GM19452 (cell line): ENCODE measurements around the gene PEX26.
"Not testable (repeated sequence)": the region's sequence is repeated elsewhere in the genome, so short reads cannot be mapped to it uniquely, and the experiment has no call there.

Source experiments
- ATAC-seq: cut with Tn5 transposase; IDR thresholded peaks from one replicate; pipeline ENCODE4 v1.9.1; 2021; ENCODE audit not compliant: unreplicated experiment

Gene PEX26

DNA sequence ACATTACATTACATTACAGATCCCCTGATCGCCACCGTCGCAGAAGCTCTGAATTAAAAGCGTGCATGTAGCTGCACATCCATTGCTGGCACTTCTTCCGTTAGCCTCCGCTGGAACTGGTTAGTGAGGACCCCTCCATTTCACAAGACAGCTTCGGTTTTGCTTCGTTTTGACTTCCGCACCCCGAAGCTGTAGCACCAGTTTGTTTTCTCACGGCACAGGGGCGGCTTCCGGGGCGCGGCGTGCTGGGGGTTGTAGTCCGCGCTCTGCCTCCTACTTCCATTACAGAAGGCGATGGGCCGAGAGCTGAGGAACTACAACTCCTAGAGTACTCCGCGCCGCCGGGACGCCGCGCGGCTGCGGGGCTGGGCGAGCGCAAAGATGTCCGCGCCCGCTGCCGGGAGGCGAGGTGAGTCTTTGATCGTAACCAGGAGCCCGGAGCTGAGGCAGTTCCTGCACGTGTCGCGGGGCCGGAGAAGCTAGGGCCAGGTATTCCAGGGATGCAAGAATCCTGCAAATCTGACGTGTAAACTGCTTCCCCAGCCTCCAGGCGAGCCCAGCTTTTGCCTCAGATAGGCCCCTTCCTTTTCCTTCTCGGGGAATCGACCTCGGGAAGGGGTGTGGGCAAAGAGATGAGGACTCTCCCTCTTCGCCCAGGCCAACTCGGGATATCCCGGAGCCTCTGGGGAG is at the start of gene PEX26:
Gene PEX26, plus strand, starts transcription at position 352 of the 690 bp plus-strand sequence. CDS start 387 bp downstream, outside the sequence.
- ATAC-seq: peak; percentile 93

- no peak for ATAC-seq
Measured at GRCh38 chr22:18028817-18029527, 48.8 kb upstream of the PEX26 start.

GRCh38 chr22:18029686-18030267 is 48.0 kb upstream of the PEX26 start:
- no peak for ATAC-seq

- no peak for ATAC-seq
Measured at GRCh38 chr22:18031695-18032454, 45.9 kb upstream of the PEX26 start.

GRCh38 chr22:18032455-18033101 is 45.2 kb upstream of the PEX26 start:
- no peak for ATAC-seq

DNA sequence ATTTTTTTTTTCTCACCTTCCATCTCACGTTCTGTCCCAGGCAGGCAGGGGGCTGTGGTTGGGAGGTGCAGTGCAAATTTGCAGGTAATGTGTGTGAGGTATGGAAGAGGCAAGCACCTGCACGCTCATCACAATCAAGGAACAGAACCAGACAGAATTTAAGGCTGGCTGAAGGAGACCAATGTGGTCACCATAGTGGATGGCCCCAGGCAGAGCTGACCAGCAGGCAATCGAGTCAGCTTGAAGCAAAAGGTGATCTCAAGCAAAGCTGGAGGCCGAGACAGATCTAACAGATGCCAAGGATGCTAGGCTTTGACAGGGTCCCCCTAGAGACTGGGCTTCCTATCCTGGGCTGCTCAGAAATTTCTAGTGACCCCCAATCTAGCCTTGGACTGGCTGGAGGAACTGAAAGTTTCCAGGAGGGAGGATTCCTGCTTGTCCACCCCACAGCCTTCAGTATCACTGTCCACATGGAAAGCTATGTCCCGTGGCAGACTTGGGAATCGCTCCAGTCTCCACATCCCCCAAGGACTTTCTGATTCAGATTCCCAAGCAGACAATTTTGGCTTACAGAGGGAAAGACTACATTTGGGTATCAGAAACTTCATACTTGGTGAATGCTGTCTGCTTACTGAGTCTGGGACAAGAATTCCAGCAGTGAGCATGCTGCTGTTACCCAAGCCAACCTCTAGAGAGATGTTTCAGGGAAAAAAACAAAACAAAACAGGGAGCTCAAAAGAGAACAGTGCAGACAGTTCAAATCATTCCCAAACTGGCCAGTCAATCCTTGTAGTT is 44.4 kb upstream of the PEX26 start:
- ATAC-seq: no peak

GRCh38 chr22:18034076-18034475 is 43.7 kb upstream of the PEX26 start:
- ATAC-seq: no peak

DNA sequence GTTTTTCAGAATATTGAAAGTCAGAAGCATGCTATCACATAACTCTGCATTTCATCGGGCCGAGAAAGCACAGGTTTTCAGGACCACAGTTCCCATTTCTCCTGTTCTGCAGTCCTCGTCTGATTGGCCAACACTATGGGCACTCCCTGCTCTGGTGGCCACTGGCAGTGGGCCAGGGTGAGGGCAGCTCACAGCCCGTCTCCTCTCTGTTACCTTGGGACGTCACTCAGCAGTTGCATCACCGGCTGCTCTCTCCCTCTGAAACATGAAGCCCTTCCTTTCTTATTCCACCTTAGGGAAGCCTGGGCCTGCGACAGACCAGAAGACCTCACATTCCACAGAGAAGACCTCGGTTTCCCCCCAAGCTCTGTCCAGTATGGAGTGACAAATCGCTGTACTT is 42.0 kb upstream of the PEX26 start:
- ATAC-seq: no peak

DNA sequence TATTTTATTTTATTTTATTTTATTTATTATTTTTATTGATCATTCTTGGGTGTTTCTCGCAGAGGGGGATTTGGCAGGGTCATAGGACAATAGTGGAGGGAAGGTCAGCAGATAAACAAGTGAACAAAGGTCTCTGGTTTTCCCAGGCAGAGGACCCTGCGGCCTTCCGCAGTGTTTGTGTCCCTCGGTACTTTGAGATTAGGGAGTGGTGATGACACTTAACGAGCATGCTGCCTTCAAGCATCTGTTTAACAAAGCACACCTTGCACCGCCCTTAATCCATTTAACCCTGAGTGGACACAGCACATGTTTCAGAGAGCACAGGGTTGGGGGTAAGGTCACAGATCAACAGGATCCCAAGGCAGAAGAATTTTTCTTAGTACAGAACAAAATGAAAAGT is 36.9 kb upstream of the PEX26 start:
- ATAC-seq: not testable (repeated sequence)

DNA sequence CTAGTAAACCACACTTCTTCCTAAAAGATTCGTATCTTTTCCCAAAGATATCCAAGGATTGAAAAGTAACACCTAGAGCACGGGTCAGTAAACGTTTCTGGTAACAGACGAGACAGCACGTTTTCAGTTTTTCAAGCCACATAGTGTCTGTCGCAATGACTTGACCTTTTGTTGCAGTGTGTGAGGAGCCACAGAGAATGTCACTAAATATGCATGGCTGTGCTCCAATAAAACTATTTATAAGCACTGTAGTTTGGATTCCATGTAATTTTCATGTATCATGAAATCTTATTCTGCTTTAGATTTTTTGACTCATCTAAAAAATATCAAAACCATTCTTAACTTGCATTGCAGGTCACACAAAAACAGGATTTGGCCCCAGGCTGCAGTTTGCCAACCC is 35.1 kb upstream of the PEX26 start:
- no peak for ATAC-seq

DNA sequence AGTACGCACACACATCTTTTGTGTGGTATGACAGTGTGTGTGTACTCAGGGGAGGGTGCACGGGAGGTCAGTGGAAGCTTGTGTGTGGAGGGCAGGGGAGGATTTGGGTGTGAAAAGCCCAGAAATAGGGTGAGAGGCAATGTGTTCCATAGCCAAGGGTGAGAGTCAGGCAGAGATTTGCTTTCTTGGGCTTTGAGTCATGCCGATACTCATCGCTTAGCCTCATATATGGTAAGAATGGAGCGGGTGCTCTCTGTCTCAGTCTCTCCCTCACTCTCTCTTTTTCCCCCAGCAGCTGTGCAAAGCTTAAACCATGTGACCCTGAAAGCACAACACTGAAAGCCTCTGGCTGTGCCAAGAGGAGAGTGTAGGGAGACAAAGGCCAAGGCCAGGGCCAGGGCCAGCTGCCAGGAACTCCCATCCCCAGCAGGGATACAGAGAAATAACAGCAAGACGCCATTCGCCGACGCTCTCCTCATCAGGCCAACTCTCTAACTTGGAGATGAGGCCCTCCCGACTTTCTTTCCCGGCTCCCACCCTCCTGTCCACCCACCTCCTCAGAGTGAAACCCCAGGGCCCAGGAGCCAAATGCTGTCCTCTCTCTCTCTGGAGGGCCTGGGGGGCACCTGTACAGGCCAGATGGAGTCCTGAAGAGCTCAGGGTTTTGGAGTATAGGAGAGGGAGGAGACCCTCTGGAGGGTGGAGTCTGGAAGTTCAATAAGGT is 33.1 kb upstream of the PEX26 start:
- no peak for ATAC-seq

GRCh38 chr22:18045794-18046193 is 32.0 kb upstream of the PEX26 start:
- no peak for ATAC-seq

DNA sequence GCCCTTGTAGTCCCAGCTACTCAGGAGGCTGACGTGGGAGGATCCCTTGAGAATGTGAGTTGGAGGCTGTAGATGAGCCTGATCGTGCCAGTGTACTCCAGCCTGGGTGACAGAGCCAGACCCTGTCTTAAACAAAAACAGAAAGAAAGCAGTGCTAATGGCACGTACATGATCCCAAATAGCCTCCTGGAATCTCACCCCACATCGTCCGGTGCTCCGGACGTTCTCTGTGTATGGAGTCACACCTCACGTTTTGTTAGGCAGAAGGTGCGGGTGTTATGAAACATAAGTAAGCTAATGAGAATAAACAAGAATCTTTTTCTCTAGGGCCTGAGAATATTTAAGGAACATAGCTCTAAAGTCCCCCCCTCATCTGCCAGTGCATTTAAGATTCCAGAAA is 29.7 kb upstream of the PEX26 start:
- ATAC-seq: no peak

DNA sequence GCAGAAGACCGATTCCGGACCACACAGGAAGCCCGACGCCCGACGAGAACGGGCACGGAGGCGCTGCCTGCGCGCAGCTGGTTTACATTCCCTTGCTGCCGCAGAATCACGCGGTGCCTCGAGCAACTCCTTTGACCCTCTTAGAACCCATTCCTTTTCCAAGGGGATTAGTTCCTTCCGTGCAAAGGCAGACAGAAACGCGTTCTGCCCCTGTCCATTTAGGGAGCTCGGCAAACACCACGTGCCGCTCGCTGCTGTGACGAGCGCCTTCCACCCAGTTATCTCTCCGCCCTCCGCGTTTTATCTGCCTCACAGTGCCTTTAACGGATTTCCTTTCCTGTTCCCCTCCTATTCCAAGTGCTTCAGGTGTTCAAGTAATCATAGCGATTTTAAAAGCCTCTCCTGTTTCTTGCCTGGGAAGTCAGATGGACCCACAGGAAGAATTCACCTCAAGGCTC is 29.3 kb upstream of the PEX26 start:
- no peak for ATAC-seq

GRCh38 chr22:18050065-18050464 is 27.7 kb upstream of the PEX26 start:
- ATAC-seq: no peak

- ATAC-seq: not testable (repeated sequence)
Measured at GRCh38 chr22:18051113-18051512, 26.7 kb upstream of the PEX26 start.

- ATAC-seq: not testable (repeated sequence)
Measured at GRCh38 chr22:18053216-18053946, 24.4 kb upstream of the PEX26 start.

GRCh38 chr22:18055619-18056160 is 22.1 kb upstream of the PEX26 start:
- no peak for ATAC-seq
